Fibroblast of skin of scalp (primary cell): ENCODE results near the gene ZNF677. TPM values are rescaled to one million over a fixed set of nuclear protein-coding genes. Genes with fewer than 3 reads are reported as not detected.
"Not testable (repeated sequence)": the region's sequence is repeated elsewhere in the genome, so short reads cannot be mapped to it uniquely, and the experiment has no call there.

Source experiments
- DNase-seq: peaks from one replicate; pipeline ENCODE4 v3.0.0-alpha.2; 2013
- polyA plus RNA-seq, 2 experiments: library from polyadenylated mRNA; unstranded; fragments of 120-200 nt; gene quantifications; one replicate each; pipeline ENCODE4 v1.2.1, GENCODE V29; 2013; ENCODE audit not compliant: insufficient read length in 2 of 2

ZNF677 gene
- polyA plus RNA-seq (2013, experiment 1 of 2; ENCODE audit: insufficient read length), result 12.1 TPM
- 13.4 TPM for polyA plus RNA-seq (2013, experiment 2 of 2; ENCODE audit: insufficient read length)

GRCh38 chr19:53254411-53255341 is at the start of gene ZNF677:
TSS of gene ZNF677 (minus strand) at chr19:53254873. CDS start at chr19:53251550, 3,323 bp downstream.
- peak; percentile 92 for DNase-seq

- not testable (repeated sequence) for DNase-seq
Observed at GRCh38 chr19:53301341-53301740, 46.7 kb upstream of the ZNF677 start.

DNA sequence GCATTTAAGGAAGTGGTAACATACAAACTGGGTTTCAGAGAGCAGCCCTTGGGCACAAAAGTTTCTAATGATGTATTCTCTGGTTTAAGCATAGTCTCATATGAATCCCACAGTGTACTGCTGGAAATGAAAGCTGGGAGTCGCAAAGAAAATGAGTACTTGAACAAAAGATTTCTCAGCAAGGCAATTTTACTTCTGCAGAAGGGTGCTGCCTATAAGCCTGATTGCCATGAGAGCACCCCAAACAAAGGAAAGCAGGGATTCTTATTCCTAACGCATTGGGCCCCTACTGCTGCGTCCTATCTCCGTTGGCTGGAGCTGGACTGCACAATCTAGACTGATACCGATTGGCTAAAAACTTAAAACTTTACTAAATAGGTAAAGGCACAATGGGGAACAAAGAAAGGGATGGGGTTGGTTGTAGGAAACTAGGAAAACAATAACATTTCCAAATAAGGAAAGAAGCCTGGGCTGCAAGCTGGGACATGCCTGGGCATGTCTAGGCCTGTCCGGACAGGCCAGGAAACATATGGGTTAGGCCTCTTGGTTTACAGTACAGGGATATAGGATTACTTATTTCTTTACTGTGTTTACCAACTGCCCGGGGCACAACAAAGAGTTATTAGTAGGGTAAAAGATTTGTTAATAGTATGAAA is 40.2 kb upstream of the ZNF677 start:
- no peak for DNase-seq

DNA sequence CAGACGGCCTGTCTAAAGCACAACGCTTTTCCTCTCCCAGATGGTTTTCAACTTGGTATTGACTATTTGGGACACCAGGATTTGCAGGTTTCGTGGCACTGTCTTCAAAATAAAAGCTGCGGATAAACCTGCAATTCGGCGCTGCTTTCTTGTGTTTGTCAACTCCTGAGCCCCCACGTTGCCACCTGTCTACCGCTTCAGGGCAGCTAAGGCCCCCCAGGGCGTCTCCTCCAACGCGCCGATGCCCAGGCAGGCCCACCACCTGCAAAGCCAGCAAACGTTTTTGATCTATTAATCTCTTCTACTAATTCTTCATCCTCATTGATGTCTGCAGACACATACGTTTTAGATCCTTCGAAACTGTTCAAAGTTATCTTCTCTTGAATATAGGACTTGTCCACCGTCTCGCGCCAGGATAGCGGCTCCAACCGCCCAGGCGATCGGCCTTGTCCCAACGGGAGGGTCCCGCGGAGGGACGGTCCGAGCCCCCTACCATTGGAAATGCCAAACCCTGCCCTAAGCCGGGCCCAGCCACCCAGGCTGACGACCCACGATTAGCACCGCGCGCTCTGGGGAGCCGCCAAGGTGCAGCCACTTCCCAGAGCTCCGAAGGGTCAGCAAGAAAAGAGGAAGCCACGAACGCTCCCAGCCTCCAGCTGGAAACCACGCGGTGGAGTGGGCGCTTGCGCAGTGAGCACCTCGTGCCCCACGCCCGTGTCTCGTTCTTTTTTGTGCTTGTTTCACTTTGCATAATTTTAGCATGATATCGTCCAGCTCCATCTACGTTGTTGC is 36.3 kb upstream of the ZNF677 start:
- DNase-seq, result no peak

- no peak for DNase-seq
Observed at GRCh38 chr19:53285087-53285486, 30.4 kb upstream of the ZNF677 start.

DNA sequence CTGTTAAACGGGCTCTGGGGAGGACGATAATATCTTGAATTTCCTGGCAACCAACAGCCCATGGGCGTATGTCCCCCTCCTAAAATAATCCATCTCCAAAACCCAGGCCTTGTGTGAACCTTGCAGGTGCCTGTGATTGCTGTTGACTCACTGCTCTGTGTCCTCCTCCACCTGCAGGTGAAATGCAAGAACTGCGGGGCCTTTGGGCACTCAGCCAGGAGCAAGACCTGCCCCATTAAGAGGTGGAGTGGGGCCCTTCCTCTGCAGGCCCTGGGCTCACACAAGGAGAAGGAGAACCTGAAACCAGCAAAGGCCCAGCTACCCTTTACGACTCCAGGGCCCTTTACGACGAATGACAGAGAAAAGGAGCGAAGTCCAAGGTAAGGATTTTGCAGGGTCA is 27.3 kb upstream of the ZNF677 start:
- not testable (repeated sequence) for DNase-seq

- DNase-seq, result no peak
Observed at GRCh38 chr19:53275480-53275879, 20.8 kb upstream of the ZNF677 start.

DNA sequence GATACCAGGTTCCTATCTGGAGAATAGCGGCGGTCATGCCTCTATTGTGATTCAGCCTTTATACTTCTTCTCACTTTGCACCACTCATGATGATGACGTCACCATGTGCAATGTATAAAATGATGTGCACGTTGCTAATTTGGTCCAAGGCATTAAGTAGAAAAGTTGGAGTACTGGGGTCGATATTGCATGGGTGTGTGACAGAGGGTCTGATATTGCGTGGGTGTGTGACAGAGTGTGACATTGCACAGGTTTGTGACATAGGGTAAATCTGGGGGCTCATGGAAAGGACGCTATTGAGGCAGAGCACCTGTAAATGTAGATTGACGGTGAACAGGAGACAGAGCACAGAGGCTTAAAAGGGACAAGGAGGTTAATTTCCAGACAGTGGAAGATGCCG is 17.4 kb upstream of the ZNF677 start:
- no peak for DNase-seq

GRCh38 chr19:53269861-53270260 is 15.2 kb upstream of the ZNF677 start:
- not testable (repeated sequence) for DNase-seq

GRCh38 chr19:53267623-53268022 is 12.9 kb upstream of the ZNF677 start, which contains the start of gene VN1R4:
TSS of gene VN1R4 (minus strand) at chr19:53267723. CDS start at chr19:53267665, 58 bp downstream.
- DNase-seq, result not testable (repeated sequence)

GRCh38 chr19:53257715-53258342 is 3.2 kb upstream of the ZNF677 start, which contains the start of gene VN1R2:
TSS of gene VN1R2 (plus strand) at chr19:53258292. CDS start at chr19:53258376, 84 bp downstream.
- not testable (repeated sequence) for DNase-seq

- no peak for DNase-seq
Observed at GRCh38 chr19:53246498-53246897, 8.2 kb downstream of the ZNF677 start.

GRCh38 chr19:53237114-53237777 is 17.4 kb downstream of the ZNF677 start:
- no peak for DNase-seq

GRCh38 chr19:53224606-53225005 is 30.1 kb downstream of the ZNF677 start:
- no peak for DNase-seq

DNA sequence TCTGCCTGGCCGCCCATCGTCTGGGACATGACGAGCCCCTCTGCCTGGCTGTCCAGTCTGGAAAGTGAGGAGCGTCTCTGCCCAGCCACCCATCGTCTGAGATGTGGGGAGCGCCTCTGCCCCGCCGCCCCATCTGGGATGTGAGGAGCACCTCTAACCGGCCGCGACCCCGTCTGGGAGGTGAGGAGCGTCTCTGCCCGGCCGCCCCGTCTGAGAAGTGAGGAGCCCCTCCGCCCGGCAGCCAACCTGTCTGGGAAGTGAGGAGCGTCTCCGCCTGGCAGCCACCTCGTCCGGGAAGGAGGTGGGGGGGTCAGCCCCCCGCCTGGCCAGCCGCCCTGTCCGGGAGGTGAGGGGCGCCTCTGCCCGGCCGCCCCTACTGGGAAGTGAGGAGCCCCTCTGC is 32.0 kb downstream of the ZNF677 start:
- DNase-seq, result not testable (repeated sequence)

DNA sequence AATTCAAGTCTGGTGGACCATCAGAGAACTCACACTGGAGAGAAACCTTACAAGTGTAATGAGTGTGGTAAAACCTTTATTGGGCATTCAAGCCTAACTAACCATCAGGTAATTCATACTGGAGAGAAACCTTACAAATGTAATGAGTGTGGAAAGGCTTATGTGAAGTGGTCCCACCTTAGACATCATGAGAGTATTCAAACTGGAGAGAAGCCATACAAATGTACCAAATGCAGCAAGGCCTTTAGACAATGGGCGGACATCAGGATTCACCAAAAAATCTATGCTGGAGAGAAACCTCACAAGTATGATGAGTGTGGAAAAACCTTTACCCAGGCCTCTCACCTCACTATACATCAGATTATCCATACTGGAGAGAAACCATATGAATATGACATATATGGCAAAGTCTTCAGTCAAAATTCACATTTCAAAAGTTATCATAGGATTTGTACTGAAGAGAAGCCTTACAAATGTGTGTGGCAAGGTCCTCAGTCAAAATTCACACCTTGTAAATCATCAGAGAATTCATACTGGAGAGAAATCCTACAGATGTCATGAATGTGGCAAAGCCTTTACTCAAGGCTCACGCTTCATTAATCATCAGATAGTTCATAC is 41.9 kb downstream of the ZNF677 start:
- DNase-seq, result no peak

DNA sequence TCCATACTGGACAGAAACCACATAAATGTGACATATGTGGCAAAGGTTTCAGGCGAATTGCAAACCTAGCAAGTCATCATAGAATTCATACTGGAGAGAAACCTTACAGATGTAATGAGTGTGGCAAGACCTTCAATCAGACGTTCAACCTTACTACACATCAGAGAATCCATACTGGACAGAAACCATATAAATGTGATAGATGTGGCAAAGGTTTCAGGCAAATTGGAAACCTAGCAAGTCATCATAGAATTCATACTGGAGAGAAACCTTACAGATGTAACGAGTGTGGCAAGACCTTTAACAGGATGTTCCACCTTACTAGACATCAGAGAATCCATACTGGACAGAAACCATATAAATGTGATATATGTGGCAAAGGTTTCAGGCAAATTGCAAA is 43.1 kb downstream of the ZNF677 start:
- DNase-seq, result not testable (repeated sequence)

- DNase-seq, result peak; percentile 93
Observed at GRCh38 chr19:53196777-53197396, 57.8 kb downstream of the ZNF677 start.

DNA sequence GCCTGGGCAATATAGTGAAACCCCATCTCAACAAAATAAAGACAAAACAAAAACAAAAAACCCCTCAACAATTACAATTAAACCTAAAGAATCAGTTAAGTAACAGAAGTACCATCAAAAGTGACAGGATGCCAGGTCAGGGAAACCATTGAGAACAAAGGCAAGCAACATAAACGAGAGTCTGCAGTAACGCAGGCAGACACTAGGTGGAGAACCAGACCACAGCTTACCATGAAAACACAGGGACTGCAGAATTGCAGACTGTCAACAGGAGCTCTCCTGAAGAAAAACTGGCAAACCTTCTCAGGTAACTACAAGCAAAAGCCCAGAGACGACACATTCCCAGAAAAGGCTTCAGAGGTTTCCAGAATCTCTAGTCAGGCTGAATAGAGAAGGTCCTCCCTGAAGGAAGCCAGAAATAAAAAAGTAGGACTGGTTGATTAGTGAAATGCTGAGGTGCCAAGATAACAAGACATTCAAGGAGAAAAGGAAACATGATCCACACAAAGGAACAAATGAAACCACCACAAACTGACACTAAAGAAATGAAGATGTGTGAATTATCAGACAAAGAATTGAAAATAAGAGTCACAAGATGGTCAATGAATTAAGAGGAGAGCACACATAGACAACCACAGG is 59.3 kb downstream of the ZNF677 start:
- peak; percentile 73 for DNase-seq
